Neutrophil (primary cell): Measurements from ENCODE around the gene SOAT2.
A peak's percentile ranks its signal among the peaks of the same experiment; 100 is the strongest.

Experiments used
- H3K27ac ChIP-seq: fragments of 200-600 bp; sonication (generic); 2 replicates; pipeline ENCODE4 v1.5.1; 2016; ENCODE audit warnings: mild to moderate bottlenecking, moderate library complexity
- H3K27me3 ChIP-seq: fragments of 200-600 bp; sonication (generic); 2 replicates; pipeline ENCODE4 v1.6.0; 2016; ENCODE audit warnings: mild to moderate bottlenecking
- H3K36me3 ChIP-seq: fragments of 200-600 bp; sonication (generic); 2 replicates; pipeline ENCODE4 v1.5.1; 2017
- H3K4me1 ChIP-seq, 2 experiments: fragments of 200-600 bp in 1 of 2; sonication (generic) in 1 of 2; 1 replicate in 1 of 2; 2 replicates in 1 of 2; pipeline versions ENCODE4 v1.5.1 to v1.6.1; 2013 to 2016; ENCODE audit warnings: low read depth in 1 of 2, low read length in 1 of 2, mild to moderate bottlenecking in 1 of 2, moderate library complexity in 1 of 2; ENCODE audit not compliant: control insufficient read depth in 1 of 2, insufficient read depth in 1 of 2
- H3K4me3 ChIP-seq, 2 experiments: fragments of 200-600 bp in 1 of 2; sonication (generic) in 1 of 2; 1 replicate in 1 of 2; 2 replicates in 1 of 2; pipeline ENCODE4 v1.5.1; 2013 to 2016; ENCODE audit warnings: low read depth in 1 of 2, low read length in 1 of 2, mild to moderate bottlenecking in 1 of 2, moderate library complexity in 1 of 2
- H3K9me3 ChIP-seq: fragments of 200-600 bp; sonication (generic); 2 replicates; pipeline ENCODE4 v1.5.1; 2016
- TF ChIP-seq, protein P1 (sequence below): fragments of 200-600 bp; sonication (generic); IDR thresholded peaks from 2 replicates; pipeline ENCODE4 v1.5.1; 2016; ENCODE audit warnings: antibody characterized with exemption

SOAT2 gene

DNA sequence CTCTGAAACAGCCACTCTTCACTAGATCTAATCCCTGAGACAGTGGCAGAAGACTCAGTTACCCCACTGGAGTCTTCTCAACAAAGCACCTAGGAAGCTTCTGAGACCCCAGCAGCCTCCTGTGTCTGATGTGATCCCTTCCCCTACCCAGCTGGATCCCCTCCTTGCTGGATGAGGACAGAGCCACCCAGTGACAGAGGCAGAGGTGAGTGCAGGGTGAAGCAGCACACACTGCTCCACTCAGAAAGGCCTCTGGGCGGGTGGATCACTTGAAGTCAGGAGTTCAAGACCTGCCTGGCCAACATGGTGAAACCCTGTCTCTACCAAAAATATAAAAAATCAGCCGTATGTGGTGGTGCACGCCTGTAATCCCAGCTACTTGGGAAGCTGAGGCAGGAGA lies 26.8 kb upstream of the SOAT2 start:
- peaks cover 33% of the 10 kb centered on the region for H3K36me3 ChIP-seq
- H3K9me3 ChIP-seq: no peaks in the 10 kb centered on the region
- H3K4me3 ChIP-seq: no peak overlapping the region
- peak overlapping the region; percentile 18 for H3K27ac ChIP-seq
- H3K4me1 ChIP-seq: peaks cover 39 to 41% of the 10 kb centered on the region in 2 experiments
- TF ChIP-seq, protein P1, sequence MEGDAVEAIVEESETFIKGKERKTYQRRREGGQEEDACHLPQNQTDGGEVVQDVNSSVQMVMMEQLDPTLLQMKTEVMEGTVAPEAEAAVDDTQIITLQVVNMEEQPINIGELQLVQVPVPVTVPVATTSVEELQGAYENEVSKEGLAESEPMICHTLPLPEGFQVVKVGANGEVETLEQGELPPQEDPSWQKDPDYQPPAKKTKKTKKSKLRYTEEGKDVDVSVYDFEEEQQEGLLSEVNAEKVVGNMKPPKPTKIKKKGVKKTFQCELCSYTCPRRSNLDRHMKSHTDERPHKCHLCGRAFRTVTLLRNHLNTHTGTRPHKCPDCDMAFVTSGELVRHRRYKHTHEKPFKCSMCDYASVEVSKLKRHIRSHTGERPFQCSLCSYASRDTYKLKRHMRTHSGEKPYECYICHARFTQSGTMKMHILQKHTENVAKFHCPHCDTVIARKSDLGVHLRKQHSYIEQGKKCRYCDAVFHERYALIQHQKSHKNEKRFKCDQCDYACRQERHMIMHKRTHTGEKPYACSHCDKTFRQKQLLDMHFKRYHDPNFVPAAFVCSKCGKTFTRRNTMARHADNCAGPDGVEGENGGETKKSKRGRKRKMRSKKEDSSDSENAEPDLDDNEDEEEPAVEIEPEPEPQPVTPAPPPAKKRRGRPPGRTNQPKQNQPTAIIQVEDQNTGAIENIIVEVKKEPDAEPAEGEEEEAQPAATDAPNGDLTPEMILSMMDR: no peak
- H3K27me3 ChIP-seq: no peaks in the 10 kb centered on the region

DNA sequence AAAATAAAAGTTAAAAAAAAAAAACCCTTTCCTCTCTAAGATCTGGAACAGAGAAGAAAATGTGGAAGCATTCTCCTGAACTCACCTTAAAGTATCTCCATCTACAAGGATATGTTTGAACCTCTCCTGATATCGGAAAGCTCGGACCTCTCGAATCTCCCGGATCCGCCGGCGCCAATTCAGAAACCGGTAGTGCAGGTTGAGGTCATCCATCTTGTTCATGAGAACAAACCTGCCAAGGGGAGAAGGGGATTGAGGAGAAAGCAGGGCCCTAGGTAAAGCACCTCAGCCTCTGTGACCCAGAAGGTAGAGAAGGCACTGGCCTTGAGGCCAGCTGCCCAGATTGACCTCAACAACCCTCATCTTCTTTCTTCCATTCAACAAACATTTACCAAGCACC lies 26.3 kb upstream of the SOAT2 start:
- no peak overlapping the region for H3K4me3 ChIP-seq
- peaks cover 38 to 40% of the 10 kb centered on the region in 2 experiments for H3K4me1 ChIP-seq
- H3K36me3 ChIP-seq: peaks cover 33% of the 10 kb centered on the region
- H3K27me3 ChIP-seq: no peaks in the 10 kb centered on the region
- TF ChIP-seq, protein P1: no peak
- no peak overlapping the region for H3K27ac ChIP-seq
- H3K9me3 ChIP-seq: no peaks in the 10 kb centered on the region

DNA sequence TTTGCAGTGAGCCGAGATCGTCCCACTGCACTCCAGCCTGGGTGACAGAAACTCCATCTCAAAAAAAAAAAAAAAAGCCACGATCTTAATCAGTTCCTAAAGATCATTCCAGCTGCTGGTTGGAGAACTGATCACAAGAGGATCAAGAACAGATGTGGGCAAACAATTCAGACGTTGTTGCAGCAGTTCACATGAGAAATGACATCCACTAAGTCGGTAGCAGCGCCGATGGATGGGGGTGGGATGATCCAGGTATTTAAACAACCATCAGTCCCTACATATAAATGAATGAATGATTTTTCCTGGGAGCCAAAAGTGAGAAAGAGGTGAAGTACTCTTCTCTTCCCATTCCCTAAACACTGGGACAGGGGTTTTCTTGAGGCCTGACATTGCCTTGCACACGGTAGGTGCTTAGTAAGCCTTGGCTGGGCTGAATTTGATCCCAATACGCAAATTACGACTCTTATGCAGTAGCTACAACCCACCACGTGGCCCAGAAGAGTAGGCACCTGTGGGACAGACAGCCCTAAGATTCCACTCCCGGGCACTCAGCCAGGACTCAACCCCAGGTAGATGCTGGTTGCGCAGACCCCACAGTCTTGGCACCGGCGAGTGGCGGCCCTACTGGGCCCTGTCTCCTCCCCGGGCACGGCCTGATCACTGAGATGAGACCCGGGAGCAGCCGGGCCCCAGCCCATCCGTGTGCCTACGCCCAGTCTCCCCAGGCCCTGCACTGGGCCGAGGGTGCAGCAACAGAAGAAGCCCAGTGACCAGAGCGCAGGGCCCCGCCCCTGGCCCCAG lies 24.7 kb upstream of the SOAT2 start:
- peaks cover 33% of the 10 kb centered on the region for H3K36me3 ChIP-seq
- peaks cover 24 to 25% of the 10 kb centered on the region in 2 experiments for H3K4me1 ChIP-seq
- no peaks in the 10 kb centered on the region for H3K9me3 ChIP-seq
- no peaks in the 10 kb centered on the region for H3K27me3 ChIP-seq
- peak overlapping the region; percentile 60 to 88 for H3K4me3 ChIP-seq
- TF ChIP-seq, protein P1: no peak
- peak overlapping the region; percentile 68 for H3K27ac ChIP-seq

DNA sequence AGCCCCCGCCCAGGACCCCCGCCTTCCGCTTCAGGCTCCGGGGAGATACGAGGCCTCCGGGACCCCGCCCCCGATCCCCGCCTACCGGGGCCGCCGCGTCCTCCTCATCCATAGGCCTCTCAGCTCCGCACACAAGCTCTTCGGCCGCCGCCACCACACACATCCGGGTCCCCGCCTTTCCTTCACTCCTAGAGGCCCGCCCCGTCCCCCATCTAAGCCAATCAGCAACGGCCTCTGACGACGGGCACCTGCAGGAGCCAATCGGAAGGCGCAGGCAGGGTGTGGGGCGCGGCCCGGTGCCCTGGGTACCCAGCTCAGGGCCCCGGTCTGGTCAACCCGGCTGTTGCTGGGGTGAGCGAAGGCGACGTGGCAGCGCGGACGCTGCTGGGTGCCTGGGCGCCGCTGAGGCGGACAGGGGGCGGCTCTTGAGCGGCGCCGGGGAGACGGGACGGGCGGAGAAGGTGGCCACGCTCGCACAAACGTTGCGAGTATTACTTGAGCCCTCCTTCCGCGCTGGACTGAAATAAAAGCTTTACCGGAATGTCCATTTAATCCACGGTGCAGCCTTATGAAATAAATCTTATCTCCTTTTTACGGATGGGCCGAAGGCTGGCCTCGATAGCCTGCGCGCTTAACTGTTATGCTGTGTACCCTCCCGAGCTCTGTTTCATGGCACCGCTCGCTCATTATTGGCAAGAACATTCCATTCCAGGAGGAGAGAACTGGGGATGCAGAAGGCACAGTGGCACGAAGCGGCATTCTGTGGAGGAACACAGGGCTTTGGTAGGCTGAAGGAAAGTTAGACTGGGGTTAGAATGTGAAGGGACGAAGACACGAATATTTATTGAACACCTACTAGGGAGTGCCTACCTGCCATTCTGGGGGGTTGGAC lies 23.8 kb upstream of the SOAT2 start, which contains the start of gene SPRYD3:
SPRYD3 (minus strand) TSS at position 165 of the 892 bp plus-strand sequence; CDS start at position 108, 57 bp downstream.
- peak within 1 kb of the TSS; percentile 68 for H3K27ac ChIP-seq
- no peaks in the 10 kb centered on the region for H3K9me3 ChIP-seq
- no peaks in the 10 kb centered on the region for H3K27me3 ChIP-seq
- peaks cover 24 to 25% of the 10 kb centered on the region in 2 experiments for H3K4me1 ChIP-seq
- H3K36me3 ChIP-seq: peaks cover 26% of the 10 kb centered on the region
- TF ChIP-seq, protein P1: peak; percentile 47
- peak within 1 kb of the TSS; percentile 60 to 88 for H3K4me3 ChIP-seq

DNA sequence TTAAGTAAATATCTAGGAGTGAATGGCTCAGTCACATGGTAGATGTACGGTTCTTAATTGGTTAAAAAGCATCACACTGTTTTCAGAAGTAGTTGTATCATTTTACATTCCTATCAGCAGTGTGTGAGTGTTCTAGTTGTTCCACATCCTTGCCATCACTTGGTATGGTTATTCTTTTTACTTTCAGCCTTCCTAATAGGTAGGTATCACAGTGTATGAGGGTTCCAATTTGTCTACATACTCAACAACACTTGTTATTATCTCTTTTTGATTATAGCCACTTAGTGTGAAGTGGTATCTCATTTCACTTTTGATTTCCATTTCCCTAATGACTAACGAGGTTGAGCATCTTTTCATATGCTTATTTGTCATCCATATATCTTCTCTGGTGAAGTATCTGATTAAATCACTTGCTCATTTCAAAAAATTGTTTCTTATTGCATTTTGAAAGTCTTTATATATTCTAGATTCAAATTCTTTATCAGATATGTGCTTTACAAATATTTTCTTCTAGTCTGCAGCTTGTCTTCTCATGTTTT lies 20.6 kb upstream of the SOAT2 start:
- TF ChIP-seq, protein P1: no peak
- Histone ChIP-seq H3K9me3 (no peaks in the 10 kb centered on the region), H3K36me3 (no peaks in the 10 kb centered on the region), H3K4me1 (peaks cover 15% of the 10 kb centered on the region in 2 experiments), H3K27me3 (peaks cover 7% of the 10 kb centered on the region), H3K27ac (no peak overlapping the region), H3K4me3 (no peak overlapping the region)
